ENCODE results near the gene MTG1.

Gene MTG1

DNA sequence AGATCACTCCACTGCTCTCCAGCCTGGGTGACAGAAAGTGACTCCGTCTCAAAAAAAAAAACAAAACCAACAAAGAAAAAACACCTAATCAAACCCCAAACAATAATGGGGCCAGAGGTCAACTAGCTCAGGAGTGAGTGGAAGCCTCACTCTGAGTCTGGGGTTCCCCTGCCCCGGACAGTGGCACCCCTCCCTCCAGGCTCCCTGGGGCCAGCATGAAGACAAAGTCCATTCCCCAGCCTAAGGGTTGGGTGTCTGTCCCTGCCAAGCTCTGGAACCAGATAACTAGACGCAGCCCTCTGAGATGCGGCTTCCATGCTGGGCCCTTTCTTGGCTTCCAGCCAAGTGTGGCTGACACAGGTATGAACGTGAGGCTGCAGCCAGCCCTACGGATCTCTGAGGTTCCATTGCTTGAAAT is 34.4 kb upstream of the MTG1 start:
- TF ChIP-seq, protein P1, sequence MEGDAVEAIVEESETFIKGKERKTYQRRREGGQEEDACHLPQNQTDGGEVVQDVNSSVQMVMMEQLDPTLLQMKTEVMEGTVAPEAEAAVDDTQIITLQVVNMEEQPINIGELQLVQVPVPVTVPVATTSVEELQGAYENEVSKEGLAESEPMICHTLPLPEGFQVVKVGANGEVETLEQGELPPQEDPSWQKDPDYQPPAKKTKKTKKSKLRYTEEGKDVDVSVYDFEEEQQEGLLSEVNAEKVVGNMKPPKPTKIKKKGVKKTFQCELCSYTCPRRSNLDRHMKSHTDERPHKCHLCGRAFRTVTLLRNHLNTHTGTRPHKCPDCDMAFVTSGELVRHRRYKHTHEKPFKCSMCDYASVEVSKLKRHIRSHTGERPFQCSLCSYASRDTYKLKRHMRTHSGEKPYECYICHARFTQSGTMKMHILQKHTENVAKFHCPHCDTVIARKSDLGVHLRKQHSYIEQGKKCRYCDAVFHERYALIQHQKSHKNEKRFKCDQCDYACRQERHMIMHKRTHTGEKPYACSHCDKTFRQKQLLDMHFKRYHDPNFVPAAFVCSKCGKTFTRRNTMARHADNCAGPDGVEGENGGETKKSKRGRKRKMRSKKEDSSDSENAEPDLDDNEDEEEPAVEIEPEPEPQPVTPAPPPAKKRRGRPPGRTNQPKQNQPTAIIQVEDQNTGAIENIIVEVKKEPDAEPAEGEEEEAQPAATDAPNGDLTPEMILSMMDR (IDR thresholded peaks at IDR 0.05; ENCODE audit: low read depth, low read length), result no peak
- no peak overlapping the region for H3K4me3 ChIP-seq (replicated peaks in 1 of 2; ENCODE audit: low read depth in 2 of 2, low read length in 2 of 2)
- DNase-seq (ENCODE audit: low read depth in 2 of 2), result no peak

DNA sequence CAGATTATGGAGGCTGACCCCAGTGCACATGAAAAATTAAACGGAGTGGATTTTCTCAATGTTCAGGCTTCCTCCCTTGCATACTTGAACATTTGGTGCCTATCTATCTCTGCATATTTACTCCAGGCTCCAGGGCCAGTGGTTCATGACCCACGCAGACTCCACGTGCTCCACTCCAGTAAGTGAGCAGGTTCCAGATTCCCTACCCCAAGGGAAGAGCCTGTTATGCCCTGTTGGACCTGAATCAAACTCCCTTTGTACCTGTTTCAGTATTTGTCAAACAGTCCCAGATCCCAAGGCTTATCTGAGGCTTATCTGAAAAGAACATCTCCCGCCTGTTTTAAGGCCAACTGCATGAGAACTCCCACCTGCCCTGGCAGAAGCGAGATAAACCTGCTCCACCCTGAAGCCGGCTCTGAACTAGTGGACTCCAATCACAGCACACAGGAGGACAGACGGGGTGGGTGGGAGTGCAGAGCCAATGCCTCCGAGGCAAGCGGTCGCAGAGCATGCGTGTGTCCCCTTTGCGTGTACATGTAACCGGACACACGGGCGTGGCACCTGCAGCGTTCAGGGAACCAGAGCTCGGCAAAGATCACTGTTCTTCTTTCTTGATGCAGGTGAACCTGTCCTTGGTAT is 33.9 kb upstream of the MTG1 start:
- no peak for DNase-seq (ENCODE audit: low read depth in 2 of 2)
- no peak overlapping the region for H3K4me3 ChIP-seq (replicated peaks in 1 of 2; ENCODE audit: low read depth in 2 of 2, low read length in 2 of 2)
- TF ChIP-seq, protein P1 (IDR thresholded peaks at IDR 0.05; ENCODE audit: low read depth, low read length), result no peak

GRCh38 chr10:133361227-133361626 is 32.7 kb upstream of the MTG1 start:
- TF ChIP-seq, protein P1 (IDR thresholded peaks at IDR 0.05; ENCODE audit: low read depth, low read length), result no peak
- no peak for DNase-seq (ENCODE audit: low read depth in 2 of 2)
- H3K4me3 ChIP-seq (replicated peaks in 1 of 2; ENCODE audit: low read depth in 2 of 2, low read length in 2 of 2), result no peak overlapping the region

DNA sequence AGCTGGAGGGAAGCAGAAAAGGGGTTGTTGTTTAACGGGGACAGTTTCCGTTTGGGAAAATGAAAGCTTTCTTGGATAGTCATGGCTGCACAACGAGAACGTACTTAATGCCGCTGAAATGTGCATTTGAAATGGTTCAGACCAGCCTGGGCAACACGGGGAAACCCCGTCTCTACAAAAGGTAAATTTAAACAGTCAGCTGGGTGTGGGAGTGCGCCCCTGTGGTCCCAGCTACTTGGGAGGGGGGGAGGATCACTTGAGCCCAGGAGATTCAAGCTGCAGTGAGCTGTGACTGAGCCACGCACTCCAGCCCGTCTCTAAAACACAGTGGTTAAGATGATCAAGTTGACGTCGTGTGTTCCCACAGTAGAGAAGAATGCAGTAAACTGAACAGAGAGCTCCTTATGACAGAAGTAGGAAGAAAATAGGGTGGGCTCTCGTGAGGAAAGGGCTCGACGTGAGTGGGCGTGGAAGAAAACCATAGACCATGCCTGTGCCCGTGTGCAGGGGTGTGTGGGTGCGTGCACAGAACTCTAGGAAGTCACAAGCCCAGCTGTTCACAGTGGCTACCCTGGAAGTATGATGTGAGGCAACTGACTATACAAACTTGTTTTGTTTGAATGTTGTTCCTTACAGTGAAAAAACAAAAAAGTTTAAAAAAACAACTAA is 32.0 kb upstream of the MTG1 start:
- no peak overlapping the region for H3K4me3 ChIP-seq (replicated peaks in 1 of 2; ENCODE audit: low read depth in 2 of 2, low read length in 2 of 2)
- DNase-seq (ENCODE audit: low read depth in 2 of 2), result no peak
- TF ChIP-seq, protein P1 (IDR thresholded peaks at IDR 0.05; ENCODE audit: low read depth, low read length), result no peak

DNA sequence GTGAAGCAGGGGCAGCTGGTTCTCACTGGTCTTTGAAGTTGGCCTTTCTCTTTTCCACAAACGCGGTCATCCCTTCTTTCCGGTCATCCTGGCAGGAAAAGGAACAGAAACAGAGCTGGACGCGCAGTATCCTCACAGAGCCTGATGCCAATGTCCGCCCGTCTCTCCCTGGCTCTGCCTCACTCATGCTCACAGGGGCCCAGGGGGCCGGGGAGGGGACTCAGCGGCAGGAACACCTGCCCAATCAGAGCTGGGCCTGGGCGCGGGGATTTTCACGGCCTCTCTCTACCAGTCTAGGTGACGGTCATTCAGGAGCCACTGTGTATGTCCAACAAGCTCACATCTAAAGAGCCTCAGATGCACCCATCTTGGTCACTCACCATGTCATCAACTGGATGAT is 31.1 kb upstream of the MTG1 start:
- no peak for DNase-seq (ENCODE audit: low read depth in 2 of 2)
- TF ChIP-seq, protein P1 (IDR thresholded peaks at IDR 0.05; ENCODE audit: low read depth, low read length), result no peak
- no peak overlapping the region for H3K4me3 ChIP-seq (replicated peaks in 1 of 2; ENCODE audit: low read depth in 2 of 2, low read length in 2 of 2)

DNA sequence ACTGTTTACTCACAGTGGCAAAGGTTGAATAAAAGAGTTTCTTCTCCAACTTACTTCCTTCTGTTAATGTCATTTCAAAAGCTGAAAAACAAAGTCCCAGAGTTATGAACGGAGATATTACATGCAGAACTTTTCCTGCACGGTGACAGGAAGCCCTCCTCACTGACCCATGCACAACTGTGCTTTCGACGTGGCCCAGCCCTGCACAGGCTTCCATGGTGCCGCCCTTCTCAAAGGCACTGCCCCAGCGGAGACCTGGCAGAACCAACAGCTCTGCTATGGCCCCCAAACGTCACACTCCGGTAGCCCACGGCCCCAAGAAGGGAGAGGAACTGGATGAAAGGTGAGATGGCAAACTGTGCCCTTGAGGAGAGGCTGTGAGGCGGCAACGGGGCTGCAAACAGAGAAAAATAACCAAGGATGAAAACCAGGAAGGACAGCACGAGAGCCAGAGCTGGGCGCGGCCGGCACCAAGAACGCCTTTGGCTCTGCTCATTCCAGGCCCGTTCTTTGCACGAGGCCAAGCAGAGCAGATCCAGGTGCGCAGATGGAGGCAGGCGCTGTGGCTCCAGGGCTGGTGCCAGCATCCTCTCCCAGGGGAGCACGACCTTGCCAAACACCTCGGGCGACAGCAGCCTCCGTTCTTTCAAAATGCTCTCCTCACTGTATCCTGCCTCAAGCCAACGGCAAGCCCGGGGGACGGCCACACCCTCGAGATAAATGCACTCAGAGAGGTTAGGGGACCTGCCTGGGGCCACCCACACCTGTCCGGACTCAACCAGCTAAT is 29.1 kb upstream of the MTG1 start:
- H3K4me3 ChIP-seq (replicated peaks in 1 of 2; ENCODE audit: low read depth in 2 of 2, low read length in 2 of 2), result no peak overlapping the region
- DNase-seq (ENCODE audit: low read depth in 2 of 2), result no peak
- TF ChIP-seq, protein P1 (IDR thresholded peaks at IDR 0.05; ENCODE audit: low read depth, low read length), result no peak

Measured in cardiac fibroblast (primary cell).